ENCODE results near the gene GRB10.

DNA sequence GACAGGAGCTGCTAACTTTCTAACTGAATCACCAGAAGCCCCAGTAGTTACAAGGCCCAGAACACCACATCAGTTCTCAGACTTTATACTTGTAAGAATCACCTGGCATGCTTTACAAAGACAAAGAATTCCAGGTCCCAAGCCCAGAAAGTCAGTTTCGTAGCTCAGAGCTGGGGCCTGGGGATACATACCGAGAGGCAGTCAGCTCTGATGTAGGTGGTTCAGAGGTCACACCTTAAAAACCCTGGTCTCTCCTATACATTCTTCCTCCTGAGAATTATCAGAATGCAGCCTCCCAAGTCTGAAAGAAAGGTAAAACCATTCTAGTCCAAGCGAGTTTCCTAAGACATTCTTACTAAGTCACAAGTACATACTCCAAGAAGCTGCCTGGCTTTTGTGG lies 2.3 kb downstream of the GRB10 start:
- TF ChIP-seq, protein P1, sequence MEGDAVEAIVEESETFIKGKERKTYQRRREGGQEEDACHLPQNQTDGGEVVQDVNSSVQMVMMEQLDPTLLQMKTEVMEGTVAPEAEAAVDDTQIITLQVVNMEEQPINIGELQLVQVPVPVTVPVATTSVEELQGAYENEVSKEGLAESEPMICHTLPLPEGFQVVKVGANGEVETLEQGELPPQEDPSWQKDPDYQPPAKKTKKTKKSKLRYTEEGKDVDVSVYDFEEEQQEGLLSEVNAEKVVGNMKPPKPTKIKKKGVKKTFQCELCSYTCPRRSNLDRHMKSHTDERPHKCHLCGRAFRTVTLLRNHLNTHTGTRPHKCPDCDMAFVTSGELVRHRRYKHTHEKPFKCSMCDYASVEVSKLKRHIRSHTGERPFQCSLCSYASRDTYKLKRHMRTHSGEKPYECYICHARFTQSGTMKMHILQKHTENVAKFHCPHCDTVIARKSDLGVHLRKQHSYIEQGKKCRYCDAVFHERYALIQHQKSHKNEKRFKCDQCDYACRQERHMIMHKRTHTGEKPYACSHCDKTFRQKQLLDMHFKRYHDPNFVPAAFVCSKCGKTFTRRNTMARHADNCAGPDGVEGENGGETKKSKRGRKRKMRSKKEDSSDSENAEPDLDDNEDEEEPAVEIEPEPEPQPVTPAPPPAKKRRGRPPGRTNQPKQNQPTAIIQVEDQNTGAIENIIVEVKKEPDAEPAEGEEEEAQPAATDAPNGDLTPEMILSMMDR (IDR thresholded peaks at IDR 0.05; ENCODE audit: borderline replicate concordance, extremely low read depth, low read length, poor library complexity, severe bottlenecking): no peak
- TF ChIP-seq EZH2 (IDR thresholded peaks at IDR 0.05; ENCODE audit: borderline replicate concordance, low read depth, low read length, severe bottlenecking): no peak
